ENCODE measurements around the gene ADARB2.

The ADARB2 gene

GRCh38 chr10:1243486-1244234 is 493.7 kb downstream of the ADARB2 start:
- Histone ChIP-seq H3K4me3 (no peak overlapping the region), H3K27me3 (ENCODE audit: low read depth) (0 out of 2 replicates have a peak, but pooled peaks cover 3% of the 10 kb centered on the region), H3K9me3 (no peaks in the 10 kb centered on the region), H3K4me1 (no peaks in the 10 kb centered on the region), H3K36me3 (replicated peaks) (no peaks in the 10 kb centered on the region)
- no peak for DNase-seq (ENCODE audit: low spot score in 2 of 2)
- in situ Hi-C loops (cut with MboI; ENCODE audit: low sequenced_read_pairs): no loop called here

GRCh38 chr10:1242975-1243374 is 494.4 kb downstream of the ADARB2 start:
- in situ Hi-C loops (cut with MboI; ENCODE audit: low sequenced_read_pairs): no loop called here
- no peaks in the 10 kb centered on the region for H3K9me3 ChIP-seq
- H3K27me3 ChIP-seq (ENCODE audit: low read depth): 0 out of 2 replicates have a peak, but pooled peaks cover 3% of the 10 kb centered on the region
- no peaks in the 10 kb centered on the region for H3K36me3 ChIP-seq (replicated peaks)
- H3K4me3 ChIP-seq: no peak overlapping the region
- no peaks in the 10 kb centered on the region for H3K4me1 ChIP-seq
- no peak for DNase-seq (ENCODE audit: low spot score in 2 of 2)

GRCh38 chr10:1241973-1242935 is 495.1 kb downstream of the ADARB2 start:
- no peak for DNase-seq (ENCODE audit: low spot score in 2 of 2)
- Histone ChIP-seq H3K4me3 (no peak overlapping the region), H3K4me1 (no peaks in the 10 kb centered on the region), H3K27me3 (ENCODE audit: low read depth) (0 out of 2 replicates have a peak, but pooled peaks cover 3% of the 10 kb centered on the region), H3K36me3 (replicated peaks) (no peaks in the 10 kb centered on the region), H3K9me3 (no peaks in the 10 kb centered on the region)
- in situ Hi-C loops (cut with MboI; ENCODE audit: low sequenced_read_pairs): no loop called here

GRCh38 chr10:1241322-1241890 is 495.9 kb downstream of the ADARB2 start:
- Histone ChIP-seq H3K36me3 (replicated peaks) (no peaks in the 10 kb centered on the region), H3K9me3 (no peaks in the 10 kb centered on the region), H3K4me3 (no peak overlapping the region), H3K27me3 (ENCODE audit: low read depth) (0 out of 2 replicates have a peak, but pooled peaks cover 3% of the 10 kb centered on the region), H3K4me1 (no peaks in the 10 kb centered on the region)
- in situ Hi-C loops (cut with MboI; ENCODE audit: low sequenced_read_pairs): no loop called here
- no peak for DNase-seq (ENCODE audit: low spot score in 2 of 2)

GRCh38 chr10:1240341-1240775 is 497.0 kb downstream of the ADARB2 start:
- Histone ChIP-seq H3K4me1 (no peaks in the 10 kb centered on the region), H3K27me3 (ENCODE audit: low read depth) (0 out of 2 replicates have a peak, but pooled peaks cover 3% of the 10 kb centered on the region), H3K36me3 (replicated peaks) (no peaks in the 10 kb centered on the region), H3K9me3 (no peaks in the 10 kb centered on the region), H3K4me3 (no peak overlapping the region)
- DNase-seq (ENCODE audit: low spot score in 2 of 2): no peak
- in situ Hi-C loops (cut with MboI; ENCODE audit: low sequenced_read_pairs): no loop called here

GRCh38 chr10:1233031-1233430 is 504.3 kb downstream of the ADARB2 start:
- H3K4me1 ChIP-seq: no peaks in the 10 kb centered on the region
- no peak for DNase-seq (ENCODE audit: low spot score in 2 of 2)
- no peaks in the 10 kb centered on the region for H3K27me3 ChIP-seq (ENCODE audit: low read depth)
- H3K9me3 ChIP-seq: no peaks in the 10 kb centered on the region
- H3K4me3 ChIP-seq: no peak overlapping the region
- in situ Hi-C loops (cut with MboI; ENCODE audit: low sequenced_read_pairs): no loop called here
- H3K36me3 ChIP-seq (replicated peaks): no peaks in the 10 kb centered on the region

- no peak for DNase-seq (ENCODE audit: low spot score in 2 of 2)
- Histone ChIP-seq H3K9me3 (no peaks in the 10 kb centered on the region), H3K4me3 (no peak overlapping the region), H3K4me1 (no peaks in the 10 kb centered on the region), H3K27me3 (ENCODE audit: low read depth) (no peaks in the 10 kb centered on the region), H3K36me3 (replicated peaks) (no peaks in the 10 kb centered on the region)
- in situ Hi-C loops (cut with MboI; ENCODE audit: low sequenced_read_pairs): no loop called here
These were observed 505.0 kb downstream of the ADARB2 start for GRCh38 chr10:1232164-1232911.

GRCh38 chr10:1230592-1231275 is 506.6 kb downstream of the ADARB2 start:
- H3K9me3 ChIP-seq: no peaks in the 10 kb centered on the region
- no peak for DNase-seq (ENCODE audit: low spot score in 2 of 2)
- in situ Hi-C loops (cut with MboI; ENCODE audit: low sequenced_read_pairs): no loop called here
- no peaks in the 10 kb centered on the region for H3K27me3 ChIP-seq (ENCODE audit: low read depth)
- H3K4me1 ChIP-seq: no peaks in the 10 kb centered on the region
- H3K4me3 ChIP-seq: no peak overlapping the region
- H3K36me3 ChIP-seq (replicated peaks): no peaks in the 10 kb centered on the region

GRCh38 chr10:1230138-1230537 is 507.2 kb downstream of the ADARB2 start:
- no peak for DNase-seq (ENCODE audit: low spot score in 2 of 2)
- H3K27me3 ChIP-seq (ENCODE audit: low read depth): no peaks in the 10 kb centered on the region
- no peaks in the 10 kb centered on the region for H3K4me1 ChIP-seq
- H3K9me3 ChIP-seq: no peaks in the 10 kb centered on the region
- H3K4me3 ChIP-seq: no peak overlapping the region
- no peaks in the 10 kb centered on the region for H3K36me3 ChIP-seq (replicated peaks)
- in situ Hi-C loops (cut with MboI; ENCODE audit: low sequenced_read_pairs): no loop called here

- H3K4me1 ChIP-seq: no peaks in the 10 kb centered on the region
- no peaks in the 10 kb centered on the region for H3K27me3 ChIP-seq (ENCODE audit: low read depth)
- in situ Hi-C loops (cut with MboI; ENCODE audit: low sequenced_read_pairs): no loop called here
- H3K9me3 ChIP-seq: no peaks in the 10 kb centered on the region
- DNase-seq (ENCODE audit: low spot score in 2 of 2): no peak
- H3K4me3 ChIP-seq: no peak overlapping the region
- H3K36me3 ChIP-seq (replicated peaks): no peaks in the 10 kb centered on the region
These were observed 507.8 kb downstream of the ADARB2 start for GRCh38 chr10:1229574-1229973.

GRCh38 chr10:1229116-1229515 is 508.2 kb downstream of the ADARB2 start:
- DNase-seq (ENCODE audit: low spot score in 2 of 2): no peak
- Histone ChIP-seq H3K9me3 (no peaks in the 10 kb centered on the region), H3K4me1 (no peaks in the 10 kb centered on the region), H3K27me3 (ENCODE audit: low read depth) (no peaks in the 10 kb centered on the region), H3K4me3 (no peak overlapping the region), H3K36me3 (replicated peaks) (no peaks in the 10 kb centered on the region)
- in situ Hi-C loops (cut with MboI; ENCODE audit: low sequenced_read_pairs): no loop called here

GRCh38 chr10:1228467-1228975 is 508.8 kb downstream of the ADARB2 start:
- no peak for DNase-seq (ENCODE audit: low spot score in 2 of 2)
- in situ Hi-C loops (cut with MboI; ENCODE audit: low sequenced_read_pairs): no loop called here
- no peak overlapping the region for H3K4me3 ChIP-seq

More at GRCh38 chr10:1228467-1228975, 508.8 kb downstream of the ADARB2 start:
- Histone ChIP-seq H3K9me3 (no peaks in the 10 kb centered on the region), H3K27me3 (ENCODE audit: low read depth) (no peaks in the 10 kb centered on the region), H3K4me1 (no peaks in the 10 kb centered on the region), H3K36me3 (replicated peaks) (no peaks in the 10 kb centered on the region)

Data from HAP-1 (cell line).